ENCODE data around the gene ARHGAP25. TPM values are rescaled to one million over a fixed set of nuclear protein-coding genes. Genes with fewer than 3 reads are reported as not detected.

ARHGAP25 gene, protein sequence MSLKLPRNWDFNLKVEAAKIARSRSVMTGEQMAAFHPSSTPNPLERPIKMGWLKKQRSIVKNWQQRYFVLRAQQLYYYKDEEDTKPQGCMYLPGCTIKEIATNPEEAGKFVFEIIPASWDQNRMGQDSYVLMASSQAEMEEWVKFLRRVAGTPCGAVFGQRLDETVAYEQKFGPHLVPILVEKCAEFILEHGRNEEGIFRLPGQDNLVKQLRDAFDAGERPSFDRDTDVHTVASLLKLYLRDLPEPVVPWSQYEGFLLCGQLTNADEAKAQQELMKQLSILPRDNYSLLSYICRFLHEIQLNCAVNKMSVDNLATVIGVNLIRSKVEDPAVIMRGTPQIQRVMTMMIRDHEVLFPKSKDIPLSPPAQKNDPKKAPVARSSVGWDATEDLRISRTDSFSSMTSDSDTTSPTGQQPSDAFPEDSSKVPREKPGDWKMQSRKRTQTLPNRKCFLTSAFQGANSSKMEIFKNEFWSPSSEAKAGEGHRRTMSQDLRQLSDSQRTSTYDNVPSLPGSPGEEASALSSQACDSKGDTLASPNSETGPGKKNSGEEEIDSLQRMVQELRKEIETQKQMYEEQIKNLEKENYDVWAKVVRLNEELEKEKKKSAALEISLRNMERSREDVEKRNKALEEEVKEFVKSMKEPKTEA
- total RNA-seq (ENCODE audit: unreplicated experiment), result 4.6 TPM
- long read RNA-seq, partial matches to known transcripts, result 0 of 4 reads
- long read RNA-seq, other reads (novel, unspliced or antisense), result 2 of 4 reads

DNA sequence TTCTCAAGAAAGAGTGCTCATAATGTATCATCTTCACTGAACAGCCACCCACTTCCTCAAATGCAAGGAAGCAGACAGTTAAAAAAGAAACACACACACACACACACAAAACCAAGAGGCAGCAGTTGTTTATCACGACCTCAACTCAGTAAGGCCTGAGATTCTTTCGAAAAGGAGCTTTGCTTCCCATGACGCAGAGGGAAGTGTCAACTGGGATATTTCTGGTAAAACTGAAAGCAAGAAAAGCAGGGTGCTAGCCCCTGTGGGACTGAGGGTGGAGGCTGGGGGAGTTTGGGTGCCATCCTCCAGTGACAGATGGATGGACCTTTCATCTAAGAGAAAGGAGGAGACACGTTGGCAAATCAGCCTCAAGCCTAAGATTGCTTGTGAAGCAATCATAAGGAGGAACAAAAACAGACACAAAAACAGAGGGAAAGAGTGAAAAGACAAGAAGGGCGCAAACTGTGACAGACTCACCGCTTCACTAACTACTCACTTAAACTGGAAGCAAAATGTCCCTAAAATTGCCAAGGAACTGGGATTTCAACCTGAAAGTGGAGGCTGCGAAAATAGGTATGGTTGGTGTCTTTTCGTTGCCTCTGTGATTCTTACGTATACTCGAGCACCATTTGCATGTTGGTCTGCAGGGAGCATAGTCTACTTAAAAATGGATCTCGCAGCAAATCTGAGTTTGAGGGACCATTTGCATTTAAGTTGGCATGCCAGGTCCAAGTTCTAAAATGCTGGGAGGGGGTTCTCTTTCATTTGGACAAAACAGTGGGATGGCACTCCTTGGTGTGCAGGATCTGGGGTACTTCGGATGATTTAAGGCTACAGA is at the start of gene ARHGAP25:
TSS of gene ARHGAP25 (plus strand) at position 124 of the 838 bp plus-strand sequence. CDS start at position 513, 389 bp downstream.
- H3K36me3 Mint-ChIP-seq (ENCODE audit: low read depth, unreplicated experiment), result no peaks in the 10 kb centered on the region
- H3K4me1 Mint-ChIP-seq (ENCODE audit: unreplicated experiment), result peaks cover 6% of the 10 kb centered on the region
- no peak within 1 kb of the TSS for H3K4me3 Mint-ChIP-seq (ENCODE audit: unreplicated experiment)
- H3K9me3 Mint-ChIP-seq (ENCODE audit: unreplicated experiment), result no peaks in the 10 kb centered on the region
- no peak within 1 kb of the TSS for H3K27ac Mint-ChIP-seq (ENCODE audit: unreplicated experiment)
- peaks cover 2% of the 10 kb centered on the region for H3K27me3 Mint-ChIP-seq (ENCODE audit: unreplicated experiment)
- TF ChIP-seq, protein P1, sequence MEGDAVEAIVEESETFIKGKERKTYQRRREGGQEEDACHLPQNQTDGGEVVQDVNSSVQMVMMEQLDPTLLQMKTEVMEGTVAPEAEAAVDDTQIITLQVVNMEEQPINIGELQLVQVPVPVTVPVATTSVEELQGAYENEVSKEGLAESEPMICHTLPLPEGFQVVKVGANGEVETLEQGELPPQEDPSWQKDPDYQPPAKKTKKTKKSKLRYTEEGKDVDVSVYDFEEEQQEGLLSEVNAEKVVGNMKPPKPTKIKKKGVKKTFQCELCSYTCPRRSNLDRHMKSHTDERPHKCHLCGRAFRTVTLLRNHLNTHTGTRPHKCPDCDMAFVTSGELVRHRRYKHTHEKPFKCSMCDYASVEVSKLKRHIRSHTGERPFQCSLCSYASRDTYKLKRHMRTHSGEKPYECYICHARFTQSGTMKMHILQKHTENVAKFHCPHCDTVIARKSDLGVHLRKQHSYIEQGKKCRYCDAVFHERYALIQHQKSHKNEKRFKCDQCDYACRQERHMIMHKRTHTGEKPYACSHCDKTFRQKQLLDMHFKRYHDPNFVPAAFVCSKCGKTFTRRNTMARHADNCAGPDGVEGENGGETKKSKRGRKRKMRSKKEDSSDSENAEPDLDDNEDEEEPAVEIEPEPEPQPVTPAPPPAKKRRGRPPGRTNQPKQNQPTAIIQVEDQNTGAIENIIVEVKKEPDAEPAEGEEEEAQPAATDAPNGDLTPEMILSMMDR (IDR thresholded peaks at IDR 0.05; ENCODE audit: unreplicated experiment), result no peak
- DNase-seq (ENCODE audit: low spot score), result no peak

DNA sequence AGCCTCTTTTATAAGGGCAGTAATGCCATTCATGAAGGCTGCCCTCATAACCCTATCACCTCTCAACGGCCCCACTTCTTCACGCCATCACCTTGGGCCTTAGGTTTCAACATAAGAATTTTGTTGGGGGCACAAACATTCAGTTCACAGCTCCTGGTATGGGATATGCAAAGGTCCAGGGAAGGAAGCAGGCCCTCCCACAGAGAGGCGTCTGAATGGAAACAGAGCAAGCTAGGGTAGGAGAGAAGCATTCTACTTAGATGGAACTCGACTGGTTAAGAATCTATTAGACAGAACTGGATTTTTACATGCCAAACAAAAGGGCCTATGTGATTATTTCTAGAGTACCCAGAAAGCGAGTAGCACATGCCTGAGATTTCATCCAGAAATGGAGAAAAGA is 48.4 kb upstream of the ARHGAP25 start:
- Mint-ChIP-seq H3K4me3 (ENCODE audit: unreplicated experiment) (no peak overlapping the region), H3K36me3 (ENCODE audit: low read depth, unreplicated experiment) (no peaks in the 10 kb centered on the region), H3K27me3 (ENCODE audit: unreplicated experiment) (no peaks in the 10 kb centered on the region), H3K9me3 (ENCODE audit: unreplicated experiment) (no peaks in the 10 kb centered on the region), H3K4me1 (ENCODE audit: unreplicated experiment) (peaks cover 5% of the 10 kb centered on the region), H3K27ac (ENCODE audit: unreplicated experiment) (no peak overlapping the region)
- TF ChIP-seq, protein P1 (IDR thresholded peaks at IDR 0.05; ENCODE audit: unreplicated experiment), result no peak
- no peak for DNase-seq (ENCODE audit: low spot score)

DNA sequence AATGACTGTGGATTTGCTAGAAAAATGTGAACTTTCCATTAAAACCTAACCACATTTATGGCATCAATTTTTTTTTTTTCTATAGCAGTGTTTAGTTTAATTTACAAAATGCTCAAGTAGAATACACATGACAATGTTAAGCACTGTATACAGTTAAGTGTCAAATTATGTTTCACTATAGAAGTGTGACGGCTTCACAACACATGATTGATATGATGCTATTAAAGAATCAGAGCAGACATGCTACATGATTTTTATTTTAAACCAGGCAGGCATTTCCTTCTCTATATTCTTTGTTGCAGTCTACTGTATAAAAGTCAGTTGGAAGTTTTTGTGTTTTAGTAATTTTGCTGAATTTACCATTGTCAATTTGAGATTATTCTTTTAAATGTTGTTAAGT is 47.6 kb upstream of the ARHGAP25 start:
- no peak for DNase-seq (ENCODE audit: low spot score)
- H3K27ac Mint-ChIP-seq (ENCODE audit: unreplicated experiment), result no peak overlapping the region
- no peaks in the 10 kb centered on the region for H3K27me3 Mint-ChIP-seq (ENCODE audit: unreplicated experiment)
- no peaks in the 10 kb centered on the region for H3K36me3 Mint-ChIP-seq (ENCODE audit: low read depth, unreplicated experiment)
- TF ChIP-seq, protein P1 (IDR thresholded peaks at IDR 0.05; ENCODE audit: unreplicated experiment), result no peak
- H3K9me3 Mint-ChIP-seq (ENCODE audit: unreplicated experiment), result no peaks in the 10 kb centered on the region
- peaks cover 5% of the 10 kb centered on the region for H3K4me1 Mint-ChIP-seq (ENCODE audit: unreplicated experiment)
- H3K4me3 Mint-ChIP-seq (ENCODE audit: unreplicated experiment), result no peak overlapping the region

DNA sequence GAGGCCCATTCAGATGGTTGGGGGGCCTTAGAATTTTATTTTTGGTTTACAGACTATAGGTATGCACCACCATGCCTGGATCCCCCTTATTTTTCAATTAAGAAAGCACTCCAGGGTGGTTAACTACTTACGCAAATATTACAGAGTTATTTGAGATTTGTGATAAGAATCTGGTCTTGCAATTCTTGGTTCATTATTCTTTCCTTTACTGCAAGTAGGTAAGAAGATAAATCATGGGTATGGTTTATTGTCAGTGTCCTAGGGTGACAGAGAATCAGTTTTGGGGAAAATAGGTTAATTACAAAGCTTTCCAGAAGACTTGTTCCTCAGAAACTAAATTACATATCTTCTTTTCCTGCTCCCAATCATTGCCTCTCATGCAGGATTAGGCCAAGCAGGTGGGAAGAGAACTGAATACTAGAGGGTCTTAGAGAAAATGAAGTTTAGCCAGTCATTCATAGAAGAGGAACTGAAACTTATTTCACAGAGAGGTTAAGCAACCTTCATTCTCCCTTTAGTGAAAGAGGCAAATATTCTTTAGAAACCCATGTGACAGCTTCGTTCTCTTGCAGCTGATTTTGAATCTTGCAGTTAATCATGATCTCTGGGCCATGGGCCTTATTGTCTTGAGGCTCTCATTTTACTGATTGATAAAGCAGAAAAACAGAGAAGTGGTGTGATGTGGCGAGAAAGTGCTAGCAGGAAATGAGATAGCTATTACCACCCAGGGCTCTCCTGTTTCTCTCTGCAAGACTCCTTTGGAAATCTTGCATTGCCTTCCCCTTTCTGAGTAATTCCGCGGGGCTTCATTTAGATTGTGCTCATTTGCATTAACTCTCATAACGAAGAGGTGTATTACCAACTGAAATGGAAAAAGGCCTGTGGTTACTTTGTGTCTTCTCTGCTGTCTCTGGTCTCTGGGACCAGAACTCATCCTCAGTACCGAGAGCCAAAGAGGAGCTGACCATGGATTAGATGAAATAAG is 44.8 kb upstream of the ARHGAP25 start:
- Mint-ChIP-seq H3K27ac (ENCODE audit: unreplicated experiment) (no peak overlapping the region), H3K4me1 (ENCODE audit: unreplicated experiment) (peaks cover 5% of the 10 kb centered on the region), H3K4me3 (ENCODE audit: unreplicated experiment) (no peak overlapping the region), H3K36me3 (ENCODE audit: low read depth, unreplicated experiment) (no peaks in the 10 kb centered on the region), H3K9me3 (ENCODE audit: unreplicated experiment) (no peaks in the 10 kb centered on the region), H3K27me3 (ENCODE audit: unreplicated experiment) (no peaks in the 10 kb centered on the region)
- TF ChIP-seq, protein P1 (IDR thresholded peaks at IDR 0.05; ENCODE audit: unreplicated experiment), result no peak
- no peak for DNase-seq (ENCODE audit: low spot score)
